WTC11 (cell line): ENCODE results near the gene SPNS2. TPM values are rescaled to one million over a fixed set of nuclear protein-coding genes. Genes with fewer than 3 reads are reported as not detected.

Experiments
- ATAC-seq: fragments of 200-7000 bp; cut with Tn5 transposase; 2 replicates; pipeline ENCODE4 v1.10.0; 2021; ENCODE audit warnings: mild to moderate bottlenecking, moderate library complexity
- CTCF ChIA-PET: fragments of 300-600 bp; sonication (Branson Sonifier 250); formaldehyde crosslinking; loops from one replicate; lab custom pipeline; 2021; ENCODE audit warnings: antibody characterized with exemption; lab: Charles Lee
- POLR2A ChIA-PET: fragments of 350-600 bp; sonication (Branson Sonifier 250); formaldehyde crosslinking; loops from one replicate; lab custom pipeline; 2021; ENCODE audit warnings: antibody characterized with exemption; lab: Charles Lee
- DNase-seq: peaks from one replicate; pipeline ENCODE4 v3.0.0; 2021; ENCODE audit warnings: low spot score
- H3K27ac Mint-ChIP-seq: 2 replicates; pipeline ENCODE4 v1.8.0; 2021; ENCODE audit warnings: mixed read lengths
- H3K27me3 Mint-ChIP-seq: 2 replicates; pipeline ENCODE4 v1.8.0; 2021; ENCODE audit warnings: low read depth, mild to moderate bottlenecking, moderate library complexity, mixed read lengths
- H3K36me3 Mint-ChIP-seq: 2 replicates; pipeline ENCODE4 v1.8.0; 2021; ENCODE audit warnings: mixed read lengths
- H3K4me1 Mint-ChIP-seq: 2 replicates; pipeline ENCODE4 v1.8.0; 2022; ENCODE audit warnings: mixed read lengths
- H3K4me3 Mint-ChIP-seq: 2 replicates; pipeline ENCODE4 v1.8.0; 2021; ENCODE audit warnings: mild to moderate bottlenecking, moderate library complexity, mixed read lengths
- H3K9me3 Mint-ChIP-seq: 2 replicates; pipeline ENCODE4 v1.8.0; 2021; ENCODE audit warnings: mixed read lengths
- AFF4 ChIP-seq: sonication (generic); formaldehyde crosslinking; IDR thresholded peaks from 2 replicates; pipeline ENCODE4 v1.8.1; 2023; ENCODE audit warnings: mild to moderate bottlenecking, missing genetic modification reagents, borderline replicate concordance
- ATF1 ChIP-seq: sonication (generic); formaldehyde crosslinking; IDR thresholded peaks from 2 replicates; pipeline ENCODE4 v1.8.1; 2023; ENCODE audit warnings: mild to moderate bottlenecking, moderate library complexity, missing genetic modification reagents
- CBFB ChIP-seq: sonication (generic); formaldehyde crosslinking; IDR thresholded peaks from 2 replicates; pipeline ENCODE4 v1.8.1; 2022; ENCODE audit warnings: mild to moderate bottlenecking, low read depth, missing genetic modification reagents
- FOXP1 ChIP-seq: sonication (generic); formaldehyde crosslinking; IDR thresholded peaks from 2 replicates; pipeline ENCODE4 v1.8.0; 2022; ENCODE audit warnings: missing genetic modification reagents, mild to moderate bottlenecking, moderate library complexity, borderline replicate concordance
- JUN ChIP-seq: sonication (generic); formaldehyde crosslinking; IDR thresholded peaks from 2 replicates; pipeline ENCODE4 v1.8.0; 2023; ENCODE audit warnings: mild to moderate bottlenecking, missing genetic modification reagents
- MYBL2 ChIP-seq: sonication (generic); formaldehyde crosslinking; IDR thresholded peaks from 2 replicates; pipeline ENCODE4 v1.8.1; 2023; ENCODE audit warnings: mild to moderate bottlenecking, moderate library complexity, missing genetic modification reagents
- OVOL2 ChIP-seq: fragments of 250-450 bp; sonication (Bioruptor Pico); IDR thresholded peaks from 2 replicates; pipeline ENCODE4 v1.9.0; 2021; ENCODE audit warnings: mild to moderate bottlenecking, borderline replicate concordance
- RELA ChIP-seq: sonication (generic); formaldehyde crosslinking; IDR thresholded peaks from 2 replicates; pipeline ENCODE4 v1.8.1; 2022; ENCODE audit warnings: missing genetic modification reagents, mild to moderate bottlenecking, borderline replicate concordance
- RORB ChIP-seq: fragments of 250-450 bp; sonication (Bioruptor Pico); IDR thresholded peaks from 2 replicates; pipeline ENCODE4 v1.9.0; 2021; ENCODE audit warnings: mild to moderate bottlenecking
- SMAD4 ChIP-seq: sonication (generic); formaldehyde crosslinking; IDR thresholded peaks from 2 replicates; pipeline ENCODE4 v1.8.0; 2022; ENCODE audit warnings: mild to moderate bottlenecking, missing genetic modification reagents
- SOX15 ChIP-seq: fragments of 250-450 bp; sonication (Bioruptor Pico); IDR thresholded peaks from 2 replicates; pipeline ENCODE4 v1.9.0; 2021; ENCODE audit warnings: mild to moderate bottlenecking
- TP53 ChIP-seq: sonication (generic); formaldehyde crosslinking; IDR thresholded peaks from 2 replicates; pipeline ENCODE4 v1.8.1; 2023; ENCODE audit warnings: mild to moderate bottlenecking, missing genetic modification reagents
- ZNF219 ChIP-seq: sonication (generic); formaldehyde crosslinking; IDR thresholded peaks from 2 replicates; pipeline ENCODE4 v1.8.0; 2023; ENCODE audit warnings: missing genetic modification reagents, mild to moderate bottlenecking, borderline replicate concordance
- total RNA-seq: library from RNA; stranded (reverse); gene quantifications from 3 replicates; pipeline ENCODE4 v1.2.3, GENCODE V29; 2021
- TF ChIP-seq, protein P1 (sequence below): sonication (generic); formaldehyde crosslinking; IDR thresholded peaks from 2 replicates; pipeline ENCODE4 v1.8.1; 2023; ENCODE audit warnings: mild to moderate bottlenecking, missing genetic modification reagents
- TF ChIP-seq, protein P2 (sequence below): sonication (generic); formaldehyde crosslinking; IDR thresholded peaks from 2 replicates; pipeline ENCODE4 v1.8.0; 2022; ENCODE audit warnings: mild to moderate bottlenecking, missing genetic modification reagents
- TF ChIP-seq, protein P3 (sequence below): sonication (generic); formaldehyde crosslinking; IDR thresholded peaks from 2 replicates; pipeline ENCODE4 v1.8.1; 2022; ENCODE audit warnings: mild to moderate bottlenecking, missing genetic modification reagents, moderate library complexity, borderline replicate concordance
- TF ChIP-seq, protein P4 (sequence below): sonication (generic); formaldehyde crosslinking; IDR thresholded peaks from 2 replicates; pipeline ENCODE4 v1.8.1; 2023; ENCODE audit warnings: mild to moderate bottlenecking, missing genetic modification reagents, moderate library complexity
- TF ChIP-seq, protein P5 (sequence below): sonication (generic); formaldehyde crosslinking; IDR thresholded peaks from 2 replicates; pipeline ENCODE4 v1.8.1; 2022; ENCODE audit warnings: low read depth, mild to moderate bottlenecking, moderate library complexity, missing genetic modification reagents, borderline replicate concordance

SPNS2 gene
- total RNA-seq, 1 experiment from 2014 or later: 0.87 TPM

GRCh38 chr17:4560421-4560820 is 61.7 kb downstream of the SPNS2 start, which contains the start of gene GGT6:
TSS of gene GGT6 (minus strand) at chr17:4560577. CDS start at chr17:4560521, 56 bp downstream.
- peaks cover 20% of the 10 kb centered on the region for H3K4me1 Mint-ChIP-seq
- POLR2A ChIA-PET: no interaction called here
- no peak within 1 kb of the TSS for H3K4me3 Mint-ChIP-seq
- TF ChIP-seq, protein P1, sequence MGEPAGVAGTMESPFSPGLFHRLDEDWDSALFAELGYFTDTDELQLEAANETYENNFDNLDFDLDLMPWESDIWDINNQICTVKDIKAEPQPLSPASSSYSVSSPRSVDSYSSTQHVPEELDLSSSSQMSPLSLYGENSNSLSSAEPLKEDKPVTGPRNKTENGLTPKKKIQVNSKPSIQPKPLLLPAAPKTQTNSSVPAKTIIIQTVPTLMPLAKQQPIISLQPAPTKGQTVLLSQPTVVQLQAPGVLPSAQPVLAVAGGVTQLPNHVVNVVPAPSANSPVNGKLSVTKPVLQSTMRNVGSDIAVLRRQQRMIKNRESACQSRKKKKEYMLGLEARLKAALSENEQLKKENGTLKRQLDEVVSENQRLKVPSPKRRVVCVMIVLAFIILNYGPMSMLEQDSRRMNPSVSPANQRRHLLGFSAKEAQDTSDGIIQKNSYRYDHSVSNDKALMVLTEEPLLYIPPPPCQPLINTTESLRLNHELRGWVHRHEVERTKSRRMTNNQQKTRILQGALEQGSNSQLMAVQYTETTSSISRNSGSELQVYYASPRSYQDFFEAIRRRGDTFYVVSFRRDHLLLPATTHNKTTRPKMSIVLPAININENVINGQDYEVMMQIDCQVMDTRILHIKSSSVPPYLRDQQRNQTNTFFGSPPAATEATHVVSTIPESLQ: no peak
- TF ChIP-seq JUN (CRISPR knock-in tag): no peak
- TF ChIP-seq, protein P2, sequence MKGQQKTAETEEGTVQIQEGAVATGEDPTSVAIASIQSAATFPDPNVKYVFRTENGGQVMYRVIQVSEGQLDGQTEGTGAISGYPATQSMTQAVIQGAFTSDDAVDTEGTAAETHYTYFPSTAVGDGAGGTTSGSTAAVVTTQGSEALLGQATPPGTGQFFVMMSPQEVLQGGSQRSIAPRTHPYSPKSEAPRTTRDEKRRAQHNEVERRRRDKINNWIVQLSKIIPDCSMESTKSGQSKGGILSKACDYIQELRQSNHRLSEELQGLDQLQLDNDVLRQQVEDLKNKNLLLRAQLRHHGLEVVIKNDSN (CRISPR knock-in tag): no peak
- no peak for TF ChIP-seq CBFB (CRISPR knock-in tag)
- TF ChIP-seq SMAD4 (CRISPR knock-in tag): no peak
- TF ChIP-seq, protein P3, sequence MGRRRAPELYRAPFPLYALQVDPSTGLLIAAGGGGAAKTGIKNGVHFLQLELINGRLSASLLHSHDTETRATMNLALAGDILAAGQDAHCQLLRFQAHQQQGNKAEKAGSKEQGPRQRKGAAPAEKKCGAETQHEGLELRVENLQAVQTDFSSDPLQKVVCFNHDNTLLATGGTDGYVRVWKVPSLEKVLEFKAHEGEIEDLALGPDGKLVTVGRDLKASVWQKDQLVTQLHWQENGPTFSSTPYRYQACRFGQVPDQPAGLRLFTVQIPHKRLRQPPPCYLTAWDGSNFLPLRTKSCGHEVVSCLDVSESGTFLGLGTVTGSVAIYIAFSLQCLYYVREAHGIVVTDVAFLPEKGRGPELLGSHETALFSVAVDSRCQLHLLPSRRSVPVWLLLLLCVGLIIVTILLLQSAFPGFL (CRISPR knock-in tag): no peak
- TF ChIP-seq RELA: no peak
- TF ChIP-seq ATF1 (CRISPR knock-in tag): no peak
- TF ChIP-seq MYBL2 (CRISPR knock-in tag): no peak
- TF ChIP-seq RORB (CRISPR knock-in tag): no peak
- no peaks in the 10 kb centered on the region for H3K36me3 Mint-ChIP-seq
- no peak for ATAC-seq
- DNase-seq: no peak
- CTCF ChIA-PET: interaction anchor here (0.5 to 2.1 kb wide), 6 partner anchors 9 to 361 kb away, joined by 3 to 5 read pairs (median 3); partner anchors contain the start of gene SMTNL2
- H3K27ac Mint-ChIP-seq: no peak within 1 kb of the TSS; the same call in 1 of the 2 replicates
- H3K9me3 Mint-ChIP-seq: no peaks in the 10 kb centered on the region
- peaks cover 2% of the 10 kb centered on the region for H3K27me3 Mint-ChIP-seq

- Mint-ChIP-seq H3K9me3 (no peaks in the 10 kb centered on the region), H3K27ac (no peak overlapping the region; the same call in 1 of the 2 replicates), H3K4me3 (no peak overlapping the region), H3K27me3 (peaks cover 5% of the 10 kb centered on the region)
- ATAC-seq: peak; percentile 46
- DNase-seq: peak; percentile 38
- CTCF ChIA-PET: interaction anchor here (0.5 to 2.1 kb wide), 6 partner anchors 9 to 361 kb away, joined by 3 to 5 read pairs (median 3); partner anchors contain the start of gene SMTNL2
- 0 out of 2 replicates have a peak, but pooled peaks have one; percentile 41 for TF ChIP-seq FOXP1 (CRISPR knock-in tag)
- TF ChIP-seq, protein P4, sequence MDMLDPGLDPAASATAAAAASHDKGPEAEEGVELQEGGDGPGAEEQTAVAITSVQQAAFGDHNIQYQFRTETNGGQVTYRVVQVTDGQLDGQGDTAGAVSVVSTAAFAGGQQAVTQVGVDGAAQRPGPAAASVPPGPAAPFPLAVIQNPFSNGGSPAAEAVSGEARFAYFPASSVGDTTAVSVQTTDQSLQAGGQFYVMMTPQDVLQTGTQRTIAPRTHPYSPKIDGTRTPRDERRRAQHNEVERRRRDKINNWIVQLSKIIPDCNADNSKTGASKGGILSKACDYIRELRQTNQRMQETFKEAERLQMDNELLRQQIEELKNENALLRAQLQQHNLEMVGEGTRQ (CRISPR knock-in tag): peak; percentile 40
- TF ChIP-seq, protein P2 (CRISPR knock-in tag): peak; percentile 63; the same call in 1 of the 2 replicates
- no peak for TF ChIP-seq SOX15
- TF ChIP-seq, all 79 proteins: peak for 3
- POLR2A ChIA-PET: no interaction called here
- H3K4me1 Mint-ChIP-seq: peaks cover 19% of the 10 kb centered on the region
- no peaks in the 10 kb centered on the region for H3K36me3 Mint-ChIP-seq
These were observed 62.2 kb downstream of the SPNS2 start for GRCh38 chr17:4560837-4561256.

GRCh38 chr17:4562015-4562969 is 63.6 kb downstream of the SPNS2 start:
- no peak overlapping the region for H3K27ac Mint-ChIP-seq
- no peak for DNase-seq

More at GRCh38 chr17:4562015-4562969, 63.6 kb downstream of the SPNS2 start:
- no peak for ATAC-seq
- CTCF ChIA-PET: interaction anchor here (0.5 to 2.0 kb wide), 6 partner anchors 23 to 182 kb away, joined by 3 to 9 read pairs (median 3); no protein-coding TSS in a partner anchor
- POLR2A ChIA-PET: no interaction called here
- no peak for TF ChIP-seq AFF4 (CRISPR knock-in tag)
- TF ChIP-seq, protein P5, sequence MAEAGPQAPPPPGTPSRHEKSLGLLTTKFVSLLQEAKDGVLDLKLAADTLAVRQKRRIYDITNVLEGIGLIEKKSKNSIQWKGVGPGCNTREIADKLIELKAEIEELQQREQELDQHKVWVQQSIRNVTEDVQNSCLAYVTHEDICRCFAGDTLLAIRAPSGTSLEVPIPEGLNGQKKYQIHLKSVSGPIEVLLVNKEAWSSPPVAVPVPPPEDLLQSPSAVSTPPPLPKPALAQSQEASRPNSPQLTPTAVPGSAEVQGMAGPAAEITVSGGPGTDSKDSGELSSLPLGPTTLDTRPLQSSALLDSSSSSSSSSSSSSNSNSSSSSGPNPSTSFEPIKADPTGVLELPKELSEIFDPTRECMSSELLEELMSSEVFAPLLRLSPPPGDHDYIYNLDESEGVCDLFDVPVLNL (CRISPR knock-in tag): no peak
- TF ChIP-seq OVOL2: no peak
- no peak for TF ChIP-seq TP53
- TF ChIP-seq ZNF219: no peak
- H3K4me3 Mint-ChIP-seq: no peak overlapping the region
- H3K27me3 Mint-ChIP-seq: peaks cover 9% of the 10 kb centered on the region
- H3K9me3 Mint-ChIP-seq: no peaks in the 10 kb centered on the region
- H3K36me3 Mint-ChIP-seq: no peaks in the 10 kb centered on the region
- H3K4me1 Mint-ChIP-seq: peaks cover 17% of the 10 kb centered on the region
